GM23338 (cell line): ENCODE measurements around the gene SELPLG.

Experiments
- CTCF ChIP-seq, 2 experiments: fragments of 200-600 bp in 1 of 2; sonication (generic) in 1 of 2; conservative IDR thresholded peaks; 2 replicates each; pipeline versions ENCODE4 v1.5.1 to v1.6.1; 2016 to 2017; ENCODE audit warnings: antibody characterized with exemption in 2 of 2, low read depth in 2 of 2, mild to moderate bottlenecking in 2 of 2, moderate library complexity in 1 of 2
- ETS1 ChIP-seq: IDR thresholded peaks from 2 replicates; pipeline ENCODE4 v1.6.1; 2016; ENCODE audit warnings: antibody characterized with exemption
- EZH2 ChIP-seq: fragments of 200-600 bp; sonication (generic); IDR thresholded peaks from one replicate; pipeline ENCODE4 v1.8.0; 2017; ENCODE audit warnings: antibody characterized with exemption, mild to moderate bottlenecking, low read depth; ENCODE audit not compliant: unreplicated experiment
- EZH2phosphoT487 ChIP-seq: fragments of 200-600 bp; sonication (generic); IDR thresholded peaks from one replicate; pipeline ENCODE4 v1.8.1; 2018; ENCODE audit warnings: antibody characterized with exemption; ENCODE audit not compliant: unreplicated experiment
- POLR2AphosphoS5 ChIP-seq: IDR thresholded peaks from 2 replicates; pipeline ENCODE4 v1.6.1; 2016; ENCODE audit warnings: antibody characterized with exemption, low read depth
- REST ChIP-seq: IDR thresholded peaks from one replicate; pipeline ENCODE4 v1.6.1; 2018; ENCODE audit warnings: antibody characterized with exemption; ENCODE audit not compliant: unreplicated experiment

GRCh38 chr12:108620236-108620879 is 13.3 kb downstream of the SELPLG start:
- TF ChIP-seq POLR2AphosphoS5 = no peak
- no peak for TF ChIP-seq CTCF (conservative IDR thresholded peaks at IDR 0.05; ENCODE audit: low read depth in 2 of 2)
- TF ChIP-seq REST = no peak
- no peak for TF ChIP-seq EZH2phosphoT487
- TF ChIP-seq EZH2 = no peak
- no peak for TF ChIP-seq ETS1
